Suppressor macrophage treated with lipopolysaccharide for 4 hours (primary cell): ENCODE measurements around the gene INS.

ENCODE experiments used
- DNase-seq: peaks from one replicate; pipeline ENCODE4 v3.0.0-alpha.2; 2020

Gene INS

GRCh38 chr11:2160736-2161259, at the start of gene INS:
Gene INS (minus strand): TSS chr11:2161209. CDS start chr11:2160971, 238 bp downstream.
- DNase-seq = no peak

DNA sequence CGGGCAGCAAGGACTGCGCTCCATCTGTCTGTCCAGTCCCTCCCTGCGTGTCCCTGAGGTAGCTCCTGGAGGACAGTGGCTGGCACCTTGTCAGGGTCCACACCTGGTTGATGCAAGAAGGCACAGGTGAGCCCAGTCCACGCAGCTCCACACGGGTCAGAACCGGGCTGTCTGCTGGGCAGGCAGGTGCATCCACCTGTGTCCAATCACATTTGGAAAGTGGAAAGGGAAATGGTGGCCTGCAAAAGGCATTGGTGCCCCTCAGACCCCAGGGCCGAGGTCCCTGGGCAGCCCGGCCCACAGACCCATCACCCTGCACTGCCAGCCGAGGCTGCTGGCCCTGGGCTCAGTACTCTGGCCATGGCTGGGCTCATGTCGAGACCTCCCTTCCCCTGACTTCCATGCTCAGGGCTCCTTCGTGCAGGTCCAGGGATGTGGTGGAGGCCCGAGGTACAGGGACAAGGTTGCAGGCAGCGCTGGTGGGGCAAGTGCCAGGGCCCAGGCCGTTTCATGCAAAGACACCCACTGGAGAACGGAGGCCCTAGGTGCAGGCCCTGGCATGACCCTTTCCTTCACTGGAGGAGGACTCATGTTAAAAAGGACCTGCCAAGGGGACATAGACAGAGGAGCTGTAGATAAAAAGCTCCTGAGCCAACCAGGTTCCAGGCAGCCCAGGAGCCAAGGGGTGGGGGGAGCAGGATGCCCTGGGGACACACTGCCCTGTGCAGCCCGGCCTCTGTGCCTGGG, 49.5 kb upstream of the INS start:
- DNase-seq = no peak

DNA sequence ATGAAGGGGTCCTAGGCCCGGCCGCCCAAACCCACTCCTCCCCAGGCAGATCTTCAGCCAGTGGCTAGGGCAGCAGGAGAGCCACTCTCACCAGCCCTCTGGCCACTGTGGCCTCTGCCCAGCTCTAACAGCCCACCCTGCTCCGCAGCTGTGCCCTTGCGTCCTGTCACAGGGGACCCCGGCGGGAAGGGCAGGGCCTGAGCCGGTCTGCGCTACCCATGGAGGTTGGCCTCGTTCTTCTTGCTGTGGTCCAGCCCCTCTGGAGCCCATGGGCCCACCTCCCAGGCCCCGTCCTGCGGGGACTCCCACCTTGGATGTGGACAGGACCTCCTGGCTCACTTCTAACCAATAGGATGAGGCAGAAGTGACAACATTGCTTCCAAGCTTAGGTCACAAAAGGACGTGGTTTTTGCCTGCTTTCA, 48.9 kb upstream of the INS start:
- no peak for DNase-seq

GRCh38 chr11:2209370-2209801, 48.4 kb upstream of the INS start:
- DNase-seq = no peak

GRCh38 chr11:2208691-2209369, 47.8 kb upstream of the INS start:
- no peak for DNase-seq

- no peak for DNase-seq
These were observed 47.0 kb upstream of the INS start for GRCh38 chr11:2207773-2208621.

GRCh38 chr11:2207212-2207611, 46.2 kb upstream of the INS start:
- DNase-seq = no peak

GRCh38 chr11:2205981-2206690, 45.1 kb upstream of the INS start:
- no peak for DNase-seq

- no peak for DNase-seq
These were observed 44.3 kb upstream of the INS start for GRCh38 chr11:2205214-2205720.

DNA sequence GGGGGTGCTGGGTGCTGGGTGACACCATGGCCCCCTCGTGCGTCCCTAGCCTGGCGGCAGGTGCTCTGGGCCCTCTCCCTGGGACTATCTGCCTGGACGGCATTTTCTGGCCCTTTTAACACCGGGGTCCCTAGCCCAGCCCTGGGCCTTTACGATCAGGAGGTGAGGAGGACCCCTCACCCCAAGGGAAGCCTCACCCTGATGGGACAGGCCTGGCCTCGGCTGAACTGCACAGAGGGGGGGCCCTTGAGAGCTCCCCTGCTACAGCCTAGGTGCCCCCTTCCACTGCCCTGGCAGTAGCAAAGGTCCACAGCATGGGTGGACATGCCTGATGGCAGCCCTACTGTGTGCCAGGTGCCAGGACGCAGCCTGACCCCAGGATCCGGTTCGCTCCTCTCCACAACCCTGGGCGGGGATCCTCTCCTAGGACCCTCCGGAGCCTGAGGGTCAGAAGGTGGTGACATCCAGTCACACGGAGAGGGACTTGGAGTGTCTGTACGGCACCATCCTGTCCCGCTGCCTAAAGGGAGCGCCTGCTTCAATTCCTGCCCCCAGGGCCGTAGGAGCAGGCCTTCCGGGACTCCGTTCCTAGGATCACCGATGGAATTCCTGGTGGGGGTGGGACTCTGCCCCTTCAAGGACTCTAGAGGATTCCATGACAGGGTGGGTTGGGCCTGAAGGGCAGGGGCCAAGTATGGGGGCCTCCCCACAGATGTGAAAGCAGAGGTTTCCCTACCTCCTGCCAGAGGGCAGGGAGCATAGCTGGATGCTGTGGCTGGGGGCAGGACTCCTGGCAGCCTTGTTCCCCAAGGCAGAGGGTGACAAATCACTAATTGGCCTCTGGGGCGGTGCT, 43.6 kb upstream of the INS start:
- no peak for DNase-seq

DNA sequence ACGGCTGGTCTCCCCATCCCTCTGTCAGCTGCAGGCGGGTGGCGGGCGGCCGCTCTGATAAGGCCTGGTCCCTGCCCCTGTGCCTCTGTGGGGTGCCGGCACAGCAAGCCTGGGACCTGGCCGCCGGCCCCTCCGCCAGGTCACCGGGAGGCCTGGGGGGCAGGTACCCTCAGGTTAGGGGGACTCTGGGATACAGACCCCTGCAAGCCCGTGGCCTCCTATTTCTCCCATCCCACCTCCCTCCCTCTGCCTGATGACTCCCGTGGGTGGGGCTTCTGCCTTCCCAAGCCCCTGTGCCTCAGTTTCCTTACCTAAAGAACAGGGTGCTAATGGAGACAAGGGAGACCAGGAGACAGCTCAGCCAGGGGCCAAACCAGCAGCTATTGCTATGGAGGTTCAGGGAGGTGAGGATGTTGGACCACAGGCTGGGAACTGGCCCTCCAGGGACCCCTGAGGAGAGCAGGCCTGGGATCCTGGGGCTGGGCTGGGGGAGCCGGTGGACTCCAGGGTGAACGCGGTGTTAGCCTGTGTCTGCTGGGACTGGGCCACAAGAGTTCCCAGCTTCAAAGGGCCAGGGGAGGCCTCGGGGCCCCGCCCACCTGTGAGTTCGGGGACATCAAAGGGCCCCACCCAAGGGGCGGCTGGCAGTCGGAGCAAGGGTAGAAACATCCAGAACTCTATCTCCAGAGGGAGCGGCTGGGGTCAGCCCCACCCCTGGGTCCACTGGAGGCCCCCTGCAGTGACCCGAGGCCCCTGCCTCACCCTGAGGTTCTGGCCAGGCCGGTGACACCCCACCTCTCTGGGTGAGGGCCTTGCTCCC, 42.6 kb upstream of the INS start:
- no peak for DNase-seq

- no peak for DNase-seq
These were observed 42.0 kb upstream of the INS start for GRCh38 chr11:2202900-2203439.

DNA sequence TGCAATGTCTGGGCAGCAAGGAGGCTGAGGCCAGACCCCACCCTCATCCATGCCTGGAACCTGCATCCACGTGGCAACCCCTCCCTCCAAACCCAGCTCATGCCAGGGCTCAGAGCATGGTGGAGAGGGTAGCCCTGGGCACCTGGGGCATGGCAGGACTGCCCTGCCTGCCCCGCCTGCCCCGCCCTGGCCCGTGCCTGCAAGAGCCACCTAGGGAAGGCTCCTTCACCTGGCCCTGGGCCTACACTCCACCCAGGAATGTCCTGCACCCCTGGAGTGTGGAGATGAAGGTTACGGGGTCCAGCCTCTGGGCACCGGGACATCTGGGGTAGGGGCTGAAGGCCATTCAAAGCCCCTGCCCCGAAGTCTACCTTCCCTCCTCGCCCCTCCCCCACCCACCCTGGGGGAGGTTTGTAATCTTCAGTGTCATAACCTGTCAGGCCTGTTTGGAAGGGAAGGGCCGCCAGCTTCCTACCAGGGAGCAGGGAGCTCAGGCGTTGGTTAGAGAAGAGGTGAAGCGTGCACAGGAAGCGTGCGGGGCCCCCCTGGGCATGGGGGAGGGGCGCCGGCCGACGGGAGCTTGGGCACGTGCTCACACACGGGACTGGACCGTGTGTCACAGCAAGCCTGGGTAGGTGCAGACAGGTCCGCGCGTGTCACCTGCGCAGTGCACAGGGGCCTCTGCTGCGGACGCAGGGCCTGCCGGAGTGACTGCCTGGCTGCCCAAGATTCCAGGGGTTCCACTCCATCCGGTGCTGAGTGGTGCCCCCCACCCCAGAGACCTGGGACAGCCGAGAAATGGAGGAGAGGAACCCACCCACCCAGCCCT, 41.3 kb upstream of the INS start:
- no peak for DNase-seq

- DNase-seq = no peak
These were observed 40.5 kb upstream of the INS start for GRCh38 chr11:2201542-2201941.

- DNase-seq = no peak
These were observed 40.0 kb upstream of the INS start for GRCh38 chr11:2200957-2201519.

GRCh38 chr11:2200536-2200935, 39.5 kb upstream of the INS start:
- no peak for DNase-seq

GRCh38 chr11:2199466-2200341, 38.7 kb upstream of the INS start:
- DNase-seq = no peak
